Skin epidermis (tissue), 12 donors: ENCODE results near the gene FADS6.

Experiments
- H3K27ac ChIP-seq, 21 experiments: fragments of 200-600 bp; sonication (generic) in 11 of 21; one replicate each; pipeline ENCODE4 v1.5.0; 2020; ENCODE audit warnings: mild to moderate bottlenecking in 3 of 21, inconsistent platforms in 2 of 21, moderate library complexity in 2 of 21
- H3K4me3 ChIP-seq, 7 experiments: fragments of 200-600 bp; sonication (generic) in 2 of 7; one replicate each; pipeline ENCODE4 v1.5.0; 2020; ENCODE audit warnings: inconsistent platforms in 2 of 7, mild to moderate bottlenecking in 2 of 7, moderate library complexity in 1 of 7

Gene FADS6

GRCh38 chr17:74892974-74893911 lies at the start of gene FADS6:
Gene FADS6, minus strand, starts transcription at chr17:74893633. Its CDS starts 38 bp downstream, at chr17:74893595.
- no peak within 1 kb of the TSS for H3K27ac ChIP-seq
- peak within 1 kb of the TSS in 5 of 7 experiments; percentile 21 to 43 (median 32) for H3K4me3 ChIP-seq

GRCh38 chr17:74941128-74941725 lies 47.8 kb upstream of the FADS6 start:
- H3K27ac ChIP-seq, result no peak overlapping the region
- H3K4me3 ChIP-seq, result no peak overlapping the region

GRCh38 chr17:74939534-74939933 lies 46.1 kb upstream of the FADS6 start:
- Histone ChIP-seq H3K27ac (no peak overlapping the region), H3K4me3 (no peak overlapping the region)

- H3K4me3 ChIP-seq, result no peak overlapping the region
- H3K27ac ChIP-seq, result no peak overlapping the region
These were observed 44.9 kb upstream of the FADS6 start for GRCh38 chr17:74938194-74938950.

GRCh38 chr17:74937064-74938051 lies 43.9 kb upstream of the FADS6 start:
- H3K27ac ChIP-seq, result no peak overlapping the region
- H3K4me3 ChIP-seq, result no peak overlapping the region

GRCh38 chr17:74936470-74936799 lies 43.0 kb upstream of the FADS6 start:
- Histone ChIP-seq H3K4me3 (no peak overlapping the region), H3K27ac (peak overlapping the region in 1 of 21 experiments; percentile 61)

GRCh38 chr17:74935585-74936469 lies 42.4 kb upstream of the FADS6 start, which contains the start of gene OTOP3:
Gene OTOP3, plus strand, starts transcription at chr17:74935898. Its CDS starts 24 bp downstream, at chr17:74935922.
- no peak within 1 kb of the TSS for H3K4me3 ChIP-seq
- peak within 1 kb of the TSS in 1 of 21 experiments; percentile 61 for H3K27ac ChIP-seq

- H3K27ac ChIP-seq, result no peak overlapping the region
- no peak overlapping the region for H3K4me3 ChIP-seq
These were observed 41.6 kb upstream of the FADS6 start for GRCh38 chr17:74935048-74935447.

GRCh38 chr17:74930535-74931036 lies 37.2 kb upstream of the FADS6 start:
- Histone ChIP-seq H3K27ac (no peak overlapping the region), H3K4me3 (no peak overlapping the region)

GRCh38 chr17:74928786-74929185 lies 35.4 kb upstream of the FADS6 start:
- no peak overlapping the region for H3K27ac ChIP-seq
- no peak overlapping the region for H3K4me3 ChIP-seq

- Histone ChIP-seq H3K27ac (no peak overlapping the region), H3K4me3 (no peak overlapping the region)
These were observed 31.8 kb upstream of the FADS6 start for GRCh38 chr17:74925242-74925641.

- Histone ChIP-seq H3K27ac (peak within 1 kb of the TSS in 2 of 21 experiments; percentile 4 to 7), H3K4me3 (peak within 1 kb of the TSS in 6 of 7 experiments; percentile 2 to 43 (median 16))
These were observed 31.0 kb upstream of the FADS6 start, which contains the start of gene OTOP2 for GRCh38 chr17:74924250-74924948. Gene OTOP2, plus strand, starts transcription at chr17:74924273. Its CDS starts 360 bp downstream, at chr17:74924633.

- peak overlapping the region in 6 of 7 experiments; percentile 2 to 43 (median 16) for H3K4me3 ChIP-seq
- peak overlapping the region in 2 of 21 experiments; percentile 4 to 7 for H3K27ac ChIP-seq
These were observed 30.3 kb upstream of the FADS6 start for GRCh38 chr17:74923538-74924249.

GRCh38 chr17:74922694-74923537 lies 29.5 kb upstream of the FADS6 start, which contains the start of gene USH1G:
Gene USH1G, minus strand, starts transcription at chr17:74923255. Its CDS starts 182 bp downstream, at chr17:74923073.
- peak within 1 kb of the TSS in 6 of 7 experiments; percentile 2 to 43 (median 16) for H3K4me3 ChIP-seq
- peak within 1 kb of the TSS in 2 of 21 experiments; percentile 4 to 7 for H3K27ac ChIP-seq

GRCh38 chr17:74922172-74922571 lies 28.7 kb upstream of the FADS6 start:
- H3K27ac ChIP-seq, result no peak overlapping the region
- peak overlapping the region in 1 of 7 experiments; percentile 15 for H3K4me3 ChIP-seq
